ENCODE results near the gene CEP55. TPM values are rescaled to one million over a fixed set of nuclear protein-coding genes. Genes with fewer than 3 reads are reported as not detected.

CEP55 gene
- total and polyA plus RNA-seq, 2 experiments from 2014 or later: 14.9 to 21.5 TPM

GRCh38 chr10:93458821-93459257 lies 37.6 kb upstream of the CEP55 start:
- H3K27ac ChIP-seq: peak overlapping the region; percentile 99
- 0% methylated on average over 6 of the region's 6 CpGs for WGBS, 2 experiments (ENCODE audit: low coverage in 1 of 2, low lambda C conversion rate in 2 of 2, missing lambda C conversion rate in 2 of 2)
- no peaks in the 10 kb centered on the region for H3K9me3 ChIP-seq (ENCODE audit: low read depth)
- peaks cover 90% of the 10 kb centered on the region for H3K79me2 ChIP-seq (ENCODE audit: insufficient read depth)
- H3K9me2 ChIP-seq (ENCODE audit: insufficient read depth): no peaks in the 10 kb centered on the region
- no peak for TF ChIP-seq EZH2 (IDR thresholded peaks at IDR 0.05; ENCODE audit: insufficient read depth, poor library complexity, severe bottlenecking)
- TF ChIP-seq EZH2phosphoT487 (IDR thresholded peaks at IDR 0.05; ENCODE audit: insufficient read depth, low read depth): no peak
- peak; percentile 100 for DNase-seq
- H3K27me3 ChIP-seq (replicated peaks; ENCODE audit: insufficient read depth): no peaks in the 10 kb centered on the region
- H3K9ac ChIP-seq: peak overlapping the region; percentile 81
- H3K4me2 ChIP-seq (ENCODE audit: unreplicated experiment): peak overlapping the region; percentile 73
- no peak overlapping the region for H2AFZ ChIP-seq
- peaks cover 84% of the 10 kb centered on the region for H3K4me1 ChIP-seq (ENCODE audit: insufficient read depth)
- H3K4me3 ChIP-seq: peak overlapping the region; percentile 41
- no peaks in the 10 kb centered on the region for H4K20me1 ChIP-seq (ENCODE audit: insufficient read depth)
- in situ Hi-C loops (cut with MboI): no loop called here
- H3K36me3 ChIP-seq (ENCODE audit: low read depth): peaks cover 38% of the 10 kb centered on the region
- peaks cover 81% of the 10 kb centered on the region for H3F3A ChIP-seq (ENCODE audit: insufficient read depth)

GRCh38 chr10:93459466-93459865 lies 36.9 kb upstream of the CEP55 start:
- Histone ChIP-seq H2AFZ (no peak overlapping the region), H4K20me1 (ENCODE audit: insufficient read depth) (no peaks in the 10 kb centered on the region), H3K4me1 (ENCODE audit: insufficient read depth) (peaks cover 86% of the 10 kb centered on the region), H3K27ac (peak overlapping the region; percentile 99), H3K4me3 (peak overlapping the region; percentile 41), H3F3A (ENCODE audit: insufficient read depth) (peaks cover 83% of the 10 kb centered on the region), H3K9ac (peak overlapping the region; percentile 81), H3K9me3 (ENCODE audit: low read depth) (no peaks in the 10 kb centered on the region), H3K36me3 (ENCODE audit: low read depth) (peaks cover 31% of the 10 kb centered on the region), H3K9me2 (ENCODE audit: insufficient read depth) (no peaks in the 10 kb centered on the region), H3K27me3 (replicated peaks; ENCODE audit: insufficient read depth) (no peaks in the 10 kb centered on the region), H3K79me2 (ENCODE audit: insufficient read depth) (peaks cover 87% of the 10 kb centered on the region), H3K4me2 (ENCODE audit: unreplicated experiment) (peak overlapping the region; percentile 73)
- DNase-seq: no peak
- TF ChIP-seq EZH2 (IDR thresholded peaks at IDR 0.05; ENCODE audit: insufficient read depth, poor library complexity, severe bottlenecking) (no peak), EZH2phosphoT487 (IDR thresholded peaks at IDR 0.05; ENCODE audit: insufficient read depth, low read depth) (no peak)
- WGBS, 2 experiments (ENCODE audit: low coverage in 1 of 2, low lambda C conversion rate in 2 of 2, missing lambda C conversion rate in 2 of 2): 7 to 11% methylated on average over 3 of the region's 3 CpGs
- in situ Hi-C loops (cut with MboI): no loop called here

- Histone ChIP-seq H3K4me3 (0 out of 2 replicates have a peak overlapping the region, but pooled peaks have one; percentile 21), H4K20me1 (ENCODE audit: insufficient read depth) (no peaks in the 10 kb centered on the region), H3K4me2 (ENCODE audit: unreplicated experiment) (peak overlapping the region; percentile 65), H2AFZ (no peak overlapping the region), H3K9ac (peak overlapping the region; percentile 85), H3K79me2 (ENCODE audit: insufficient read depth) (peaks cover 78% of the 10 kb centered on the region), H3K27me3 (replicated peaks; ENCODE audit: insufficient read depth) (no peaks in the 10 kb centered on the region), H3K27ac (peak overlapping the region; percentile 99), H3F3A (ENCODE audit: insufficient read depth) (peaks cover 89% of the 10 kb centered on the region), H3K9me3 (ENCODE audit: low read depth) (no peaks in the 10 kb centered on the region), H3K4me1 (ENCODE audit: insufficient read depth) (peaks cover 92% of the 10 kb centered on the region), H3K9me2 (ENCODE audit: insufficient read depth) (no peaks in the 10 kb centered on the region), H3K36me3 (ENCODE audit: low read depth) (peaks cover 22% of the 10 kb centered on the region)
- 5 to 7% methylated on average over 4 of the region's 4 CpGs for WGBS, 2 experiments (ENCODE audit: low coverage in 1 of 2, low lambda C conversion rate in 2 of 2, missing lambda C conversion rate in 2 of 2)
- peak; percentile 77 for DNase-seq
- in situ Hi-C loops (cut with MboI): no loop called here
- no peak for TF ChIP-seq EZH2phosphoT487 (IDR thresholded peaks at IDR 0.05; ENCODE audit: insufficient read depth, low read depth)
- no peak for TF ChIP-seq EZH2 (IDR thresholded peaks at IDR 0.05; ENCODE audit: insufficient read depth, poor library complexity, severe bottlenecking)
These were observed 35.2 kb upstream of the CEP55 start for GRCh38 chr10:93461109-93461806.

- no peak overlapping the region for H2AFZ ChIP-seq
- DNase-seq: peak; percentile 71
These were observed 34.6 kb upstream of the CEP55 start for GRCh38 chr10:93461807-93462178.

More at GRCh38 chr10:93461807-93462178, 34.6 kb upstream of the CEP55 start:
- Histone ChIP-seq H3K36me3 (ENCODE audit: low read depth) (peaks cover 17% of the 10 kb centered on the region), H3K9ac (peak overlapping the region; percentile 85), H3K27ac (peak overlapping the region; percentile 99), H3K79me2 (ENCODE audit: insufficient read depth) (peaks cover 77% of the 10 kb centered on the region), H3F3A (ENCODE audit: insufficient read depth) (peaks cover 87% of the 10 kb centered on the region), H3K9me3 (ENCODE audit: low read depth) (no peaks in the 10 kb centered on the region), H3K9me2 (ENCODE audit: insufficient read depth) (no peaks in the 10 kb centered on the region), H3K27me3 (replicated peaks; ENCODE audit: insufficient read depth) (no peaks in the 10 kb centered on the region), H3K4me1 (ENCODE audit: insufficient read depth) (peaks cover 91% of the 10 kb centered on the region), H4K20me1 (ENCODE audit: insufficient read depth) (no peaks in the 10 kb centered on the region), H3K4me2 (ENCODE audit: unreplicated experiment) (peak overlapping the region; percentile 65), H3K4me3 (0 out of 2 replicates have a peak overlapping the region, but pooled peaks have one; percentile 21)
- 100% methylated on average over 1 of the region's 1 CpG for WGBS, 2 experiments (ENCODE audit: low coverage in 1 of 2, low lambda C conversion rate in 2 of 2, missing lambda C conversion rate in 2 of 2)
- in situ Hi-C loops (cut with MboI): no loop called here
- TF ChIP-seq EZH2 (IDR thresholded peaks at IDR 0.05; ENCODE audit: insufficient read depth, poor library complexity, severe bottlenecking) (no peak), EZH2phosphoT487 (IDR thresholded peaks at IDR 0.05; ENCODE audit: insufficient read depth, low read depth) (no peak)
